ENCODE data around the gene ASIC4. TPM values are rescaled to one million over a fixed set of nuclear protein-coding genes. Genes with fewer than 3 reads are reported as not detected.

Gene ASIC4
- total and polyA plus RNA-seq, 2 of the 13 experiments (the other 11 are each of a cell fraction or from before 2014, with no cell fraction given): 0.03 TPM; not detected in 1

GRCh38 chr2:219509780-219510511, 4.3 kb upstream of the ASIC4 start (continued):
- TF ChIP-seq PRDM4 (CRISPR knock-in tag; IDR thresholded peaks at IDR 0.05; ENCODE audit: borderline replicate concordance) (no peak), KLF13 (CRISPR knock-in tag; IDR thresholded peaks at IDR 0.05) (no peak), ASH2L (IDR thresholded peaks at IDR 0.05; ENCODE audit: insufficient read length, low read depth, low read length) (peak; percentile 18), SIN3B (IDR thresholded peaks at IDR 0.05; ENCODE audit: low read length) (no peak), ZNF224 (CRISPR knock-in tag; IDR thresholded peaks at IDR 0.05) (no peak)
- TF ChIP-seq, protein P1, sequence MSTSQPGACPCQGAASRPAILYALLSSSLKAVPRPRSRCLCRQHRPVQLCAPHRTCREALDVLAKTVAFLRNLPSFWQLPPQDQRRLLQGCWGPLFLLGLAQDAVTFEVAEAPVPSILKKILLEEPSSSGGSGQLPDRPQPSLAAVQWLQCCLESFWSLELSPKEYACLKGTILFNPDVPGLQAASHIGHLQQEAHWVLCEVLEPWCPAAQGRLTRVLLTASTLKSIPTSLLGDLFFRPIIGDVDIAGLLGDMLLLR (CRISPR knock-in tag; IDR thresholded peaks at IDR 0.05): 0 out of 2 replicates have a peak, but pooled peaks have one; percentile 67
- TF ChIP-seq, protein P2, sequence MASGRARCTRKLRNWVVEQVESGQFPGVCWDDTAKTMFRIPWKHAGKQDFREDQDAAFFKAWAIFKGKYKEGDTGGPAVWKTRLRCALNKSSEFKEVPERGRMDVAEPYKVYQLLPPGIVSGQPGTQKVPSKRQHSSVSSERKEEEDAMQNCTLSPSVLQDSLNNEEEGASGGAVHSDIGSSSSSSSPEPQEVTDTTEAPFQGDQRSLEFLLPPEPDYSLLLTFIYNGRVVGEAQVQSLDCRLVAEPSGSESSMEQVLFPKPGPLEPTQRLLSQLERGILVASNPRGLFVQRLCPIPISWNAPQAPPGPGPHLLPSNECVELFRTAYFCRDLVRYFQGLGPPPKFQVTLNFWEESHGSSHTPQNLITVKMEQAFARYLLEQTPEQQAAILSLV (CRISPR knock-in tag; IDR thresholded peaks at IDR 0.05; ENCODE audit: borderline replicate concordance): peak; percentile 64; the same call in 1 of the 2 replicates

All from HepG2 (cell line).